Measurements from ENCODE around the gene CBLB.
"Not testable (repeated sequence)": the region's sequence is repeated elsewhere in the genome, so short reads cannot be mapped to it uniquely, and the experiment has no call there.

CBLB gene

GRCh38 chr3:105816833-105817232 lies 52.0 kb downstream of the CBLB start:
- no peak for DNase-seq (ENCODE audit: low read depth in 2 of 2)

- DNase-seq (ENCODE audit: low read depth in 2 of 2): not testable (repeated sequence)
These were observed 53.5 kb downstream of the CBLB start for GRCh38 chr3:105815331-105815730.

GRCh38 chr3:105813710-105814109 lies 55.1 kb downstream of the CBLB start:
- no peak for DNase-seq (ENCODE audit: low read depth in 2 of 2)

DNA sequence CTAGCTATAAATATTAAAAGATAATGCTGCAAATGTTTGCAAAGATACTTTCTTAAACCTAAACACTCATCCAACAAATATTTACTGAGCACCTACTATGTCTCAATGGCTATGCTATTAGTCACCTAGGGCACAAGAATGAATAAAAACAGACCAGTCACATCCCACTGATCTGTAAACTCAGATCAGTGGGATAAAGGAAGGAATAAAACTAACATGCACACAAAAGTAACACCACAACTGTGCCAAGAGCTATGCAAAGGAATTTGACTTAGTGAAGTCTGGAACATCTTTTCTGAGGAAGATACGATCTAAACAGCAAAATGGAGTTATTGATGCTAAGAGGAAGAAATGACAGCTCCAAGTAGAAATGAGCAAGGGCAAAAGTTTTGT lies 56.6 kb downstream of the CBLB start:
- no peak for DNase-seq (ENCODE audit: low read depth in 2 of 2)

DNA sequence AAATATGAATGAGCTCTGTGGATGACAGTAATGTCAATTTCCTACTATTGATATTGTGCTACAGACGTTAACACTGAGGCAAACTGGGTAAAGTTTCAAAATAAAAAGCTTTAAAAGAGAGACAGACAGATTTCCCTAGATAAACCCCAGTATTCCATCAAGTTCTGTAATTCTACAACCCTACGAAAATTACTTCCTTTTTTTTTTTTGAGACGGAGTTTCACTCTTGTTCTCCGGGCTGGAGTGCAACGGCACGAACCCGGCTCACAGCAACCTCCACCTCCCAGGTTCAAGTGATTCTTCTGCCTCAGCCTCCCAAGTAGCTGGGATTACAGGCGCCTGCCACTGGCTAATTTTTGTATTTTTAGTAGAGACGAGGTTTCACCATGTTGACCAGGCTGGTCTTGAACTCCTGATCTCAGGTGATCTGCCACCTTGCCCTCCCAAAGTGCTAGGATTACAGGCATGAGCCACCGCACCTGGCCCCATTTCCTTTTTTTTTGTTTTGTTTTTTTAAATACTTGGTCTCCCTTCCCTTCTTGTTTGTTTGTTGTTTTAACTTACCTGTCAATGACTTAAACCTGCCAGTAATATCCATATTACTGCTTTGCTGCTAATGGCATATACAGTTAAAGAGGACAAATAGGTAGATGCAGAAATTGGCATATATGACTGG lies 57.2 kb downstream of the CBLB start:
- no peak for DNase-seq (ENCODE audit: low read depth in 2 of 2)

GRCh38 chr3:105809208-105809888 lies 59.5 kb downstream of the CBLB start:
- DNase-seq (ENCODE audit: low read depth in 2 of 2): no peak

- DNase-seq (ENCODE audit: low read depth in 2 of 2): no peak
These were observed 61.1 kb downstream of the CBLB start for GRCh38 chr3:105807701-105808100.

GRCh38 chr3:105807146-105807545 lies 61.7 kb downstream of the CBLB start:
- no peak for DNase-seq (ENCODE audit: low read depth in 2 of 2)

DNA sequence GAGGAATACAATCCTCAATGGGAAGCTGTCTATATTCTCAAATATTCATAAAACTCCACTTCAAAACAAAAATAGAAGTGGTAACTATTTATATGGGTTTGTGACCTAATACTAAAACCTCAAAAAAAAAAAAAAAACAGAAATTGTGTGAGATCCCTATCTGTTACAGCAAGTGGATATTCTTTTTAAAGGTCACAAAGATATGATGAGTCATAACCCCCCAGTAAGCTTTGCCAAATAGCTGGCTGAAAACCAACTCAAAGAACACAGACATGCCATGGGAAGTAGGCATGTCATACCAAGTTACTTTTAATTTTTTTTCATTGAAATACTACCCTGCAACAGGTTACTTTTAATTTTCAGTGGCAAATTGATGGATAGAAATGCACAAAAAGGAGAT lies 62.5 kb downstream of the CBLB start:
- DNase-seq (ENCODE audit: low read depth in 2 of 2): no peak

GRCh38 chr3:105805404-105805803 lies 63.4 kb downstream of the CBLB start:
- DNase-seq (ENCODE audit: low read depth in 2 of 2): no peak

- no peak for DNase-seq (ENCODE audit: low read depth in 2 of 2)
These were observed 66.6 kb downstream of the CBLB start for GRCh38 chr3:105802118-105802706.

DNA sequence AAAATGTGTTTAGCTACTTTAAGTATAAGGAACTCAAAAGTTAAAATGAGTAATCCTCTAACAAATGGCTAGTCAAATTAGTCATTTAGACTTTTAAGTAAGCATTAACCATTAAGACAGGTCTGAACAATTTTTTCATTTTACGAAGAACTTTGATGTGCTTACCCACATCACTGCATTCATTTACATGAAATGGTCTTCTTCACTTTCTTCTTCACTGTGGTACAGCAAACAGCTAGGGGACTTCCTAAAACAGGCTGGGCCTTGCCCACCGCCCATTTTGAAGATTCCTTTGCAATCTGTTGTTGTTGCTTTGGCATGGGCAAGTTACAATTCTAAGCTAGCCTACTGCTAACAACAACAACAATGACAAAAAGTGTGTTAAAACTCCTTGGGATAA lies 67.4 kb downstream of the CBLB start:
- DNase-seq (ENCODE audit: low read depth in 2 of 2): no peak

DNA sequence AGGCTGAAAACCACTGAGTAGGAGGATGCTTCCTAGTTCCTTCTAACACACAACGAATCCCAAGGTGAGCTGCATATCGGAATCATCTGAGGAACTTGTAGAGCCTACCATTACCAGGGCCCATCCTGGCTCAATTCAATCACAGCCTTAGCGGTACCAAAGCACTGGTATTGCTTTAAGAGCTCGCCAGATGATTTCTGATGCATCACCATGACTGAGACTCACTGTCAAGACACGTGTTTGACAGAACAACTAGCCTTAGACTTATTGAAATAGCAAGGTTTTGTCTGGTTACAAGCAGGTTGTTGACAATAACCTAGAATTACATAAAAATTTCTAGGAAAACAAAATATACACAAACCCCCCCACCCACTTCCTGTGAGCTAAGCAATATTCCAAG lies 68.5 kb downstream of the CBLB start:
- DNase-seq (ENCODE audit: low read depth in 2 of 2): no peak

GRCh38 chr3:105799286-105799685 lies 69.5 kb downstream of the CBLB start:
- no peak for DNase-seq (ENCODE audit: low read depth in 2 of 2)

GRCh38 chr3:105798381-105798934 lies 70.4 kb downstream of the CBLB start:
- DNase-seq (ENCODE audit: low read depth in 2 of 2): no peak

DNA sequence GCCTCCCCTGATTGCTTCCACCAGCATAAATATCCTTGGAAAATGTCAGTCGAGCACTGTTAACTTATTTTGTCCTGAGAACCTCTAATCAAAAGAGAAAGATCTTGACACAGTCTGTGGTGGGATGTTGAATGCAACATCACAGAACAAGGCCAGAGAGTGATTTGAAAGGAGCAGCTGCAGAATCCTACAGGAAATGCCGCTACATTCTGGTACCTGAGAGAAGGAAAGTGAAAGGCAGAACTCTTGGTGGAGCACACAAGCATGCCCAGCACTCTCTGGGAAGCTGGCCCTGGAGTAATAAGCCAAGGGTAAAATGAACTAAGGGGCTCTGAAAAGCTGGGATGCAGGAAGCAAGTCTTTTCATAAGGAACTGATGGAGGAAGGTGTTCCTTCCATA lies 75.8 kb downstream of the CBLB start:
- no peak for DNase-seq (ENCODE audit: low read depth in 2 of 2)

GRCh38 chr3:105791919-105792786 lies 76.7 kb downstream of the CBLB start:
- no peak for DNase-seq (ENCODE audit: low read depth in 2 of 2)

- DNase-seq (ENCODE audit: low read depth in 2 of 2): no peak
These were observed 77.7 kb downstream of the CBLB start for GRCh38 chr3:105791131-105791530.

GRCh38 chr3:105790534-105790933 lies 78.3 kb downstream of the CBLB start:
- DNase-seq (ENCODE audit: low read depth in 2 of 2): no peak

- no peak for DNase-seq (ENCODE audit: low read depth in 2 of 2)
These were observed 80.2 kb downstream of the CBLB start for GRCh38 chr3:105788593-105788992.

DNA sequence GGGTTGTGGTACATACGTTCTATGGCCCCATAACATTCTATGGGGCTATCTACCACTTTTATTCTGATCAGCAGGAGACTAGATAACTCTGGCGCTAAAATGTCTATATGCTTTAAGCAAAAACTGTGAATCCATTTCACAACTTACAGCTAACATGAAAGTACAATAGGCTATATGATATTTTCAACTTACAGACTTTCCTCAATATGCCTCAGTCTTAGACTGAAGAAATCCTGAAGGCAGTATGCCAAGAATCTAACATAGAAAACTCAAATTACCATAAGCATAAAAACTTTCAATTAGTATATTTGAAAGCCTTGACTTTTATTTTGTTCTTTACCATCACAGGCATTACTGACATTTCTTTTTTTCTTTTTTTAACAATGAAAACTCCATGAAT lies 81.4 kb downstream of the CBLB start:
- no peak for DNase-seq (ENCODE audit: low read depth in 2 of 2)

DNA sequence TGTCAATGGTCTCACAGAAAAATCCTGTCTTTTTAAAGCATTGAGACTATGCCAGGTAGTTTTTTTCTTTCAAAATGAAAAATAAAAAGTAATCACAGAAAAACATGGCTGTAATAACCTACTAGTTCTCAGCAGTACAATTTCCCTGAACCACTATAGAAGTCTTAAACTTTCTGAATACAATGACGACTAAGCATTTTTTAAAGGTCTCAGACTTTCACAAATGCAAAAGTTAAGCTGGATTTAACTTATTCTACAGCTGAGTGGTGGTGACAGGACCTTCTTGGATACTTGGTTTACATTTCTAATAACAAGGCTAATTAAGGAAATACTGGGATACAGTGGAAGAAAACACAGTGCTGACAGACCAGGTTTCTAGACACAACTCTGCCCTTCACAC lies 81.8 kb downstream of the CBLB start:
- DNase-seq (ENCODE audit: low read depth in 2 of 2): no peak
